Progenitor cell of endocrine pancreas (in vitro differentiated cells): Measurements from ENCODE around the gene CHL1. TPM values are rescaled to one million over a fixed set of nuclear protein-coding genes. Genes with fewer than 3 reads are reported as not detected.

Experiments
- DNase-seq: peaks from one replicate; pipeline ENCODE4 v3.0.0; 2021; ENCODE audit warnings: low spot score; ENCODE audit not compliant: unreplicated experiment
- H3K27ac Mint-ChIP-seq: 2 replicates; pipeline ENCODE4 v1.8.0; 2021; ENCODE audit warnings: mild to moderate bottlenecking, moderate library complexity, mixed read lengths
- H3K27me3 Mint-ChIP-seq: 2 replicates; pipeline ENCODE4 v1.8.0; 2021; ENCODE audit warnings: mixed read lengths
- H3K36me3 Mint-ChIP-seq: 2 replicates; pipeline ENCODE4 v1.8.0; 2022; ENCODE audit warnings: mixed read lengths; ENCODE audit not compliant: insufficient read depth
- H3K4me1 Mint-ChIP-seq: 2 replicates; pipeline ENCODE4 v1.8.0; 2021; ENCODE audit warnings: low read depth, mixed read lengths
- H3K4me3 Mint-ChIP-seq: 2 replicates; pipeline ENCODE4 v1.8.0; 2021; ENCODE audit warnings: low read depth, mild to moderate bottlenecking, moderate library complexity, mixed read lengths
- H3K9me3 Mint-ChIP-seq: 2 replicates; pipeline ENCODE4 v1.8.0; 2021; ENCODE audit warnings: low read depth, mixed read lengths
- total RNA-seq: library from RNA; stranded (reverse); gene quantifications from 2 replicates; pipeline ENCODE4 v1.2.1, GENCODE V29; 2021
- TF ChIP-seq, protein P1 (sequence below): fragments of 200-600 bp; sonication (generic); IDR thresholded peaks from one replicate; pipeline ENCODE4 v1.5.0; 2021; ENCODE audit warnings: antibody characterized with exemption, mild to moderate bottlenecking; ENCODE audit not compliant: unreplicated experiment

The CHL1 gene
- total RNA-seq, 1 donor from 2014 or later = 24.7 TPM

DNA sequence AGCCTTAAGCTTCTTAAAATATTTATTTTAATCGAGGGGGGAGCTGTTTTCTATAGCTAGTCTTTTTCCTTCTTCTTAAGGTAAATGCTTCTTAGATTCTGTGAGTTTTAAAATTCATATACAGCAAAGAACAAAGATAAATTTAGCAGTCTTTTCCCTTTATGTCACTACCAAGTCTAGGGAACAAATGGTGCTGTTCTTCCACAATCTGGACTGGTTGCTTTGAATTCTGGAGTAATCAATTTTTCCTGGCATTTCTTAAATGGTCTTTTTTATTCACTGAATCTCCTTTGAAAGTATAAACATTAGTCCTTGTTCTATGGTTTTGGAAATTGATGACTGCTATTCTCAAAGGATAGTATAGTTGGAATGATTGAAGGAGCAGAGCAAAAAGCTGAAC lies 82.8 kb downstream of the CHL1 start:
- TF ChIP-seq, protein P1, sequence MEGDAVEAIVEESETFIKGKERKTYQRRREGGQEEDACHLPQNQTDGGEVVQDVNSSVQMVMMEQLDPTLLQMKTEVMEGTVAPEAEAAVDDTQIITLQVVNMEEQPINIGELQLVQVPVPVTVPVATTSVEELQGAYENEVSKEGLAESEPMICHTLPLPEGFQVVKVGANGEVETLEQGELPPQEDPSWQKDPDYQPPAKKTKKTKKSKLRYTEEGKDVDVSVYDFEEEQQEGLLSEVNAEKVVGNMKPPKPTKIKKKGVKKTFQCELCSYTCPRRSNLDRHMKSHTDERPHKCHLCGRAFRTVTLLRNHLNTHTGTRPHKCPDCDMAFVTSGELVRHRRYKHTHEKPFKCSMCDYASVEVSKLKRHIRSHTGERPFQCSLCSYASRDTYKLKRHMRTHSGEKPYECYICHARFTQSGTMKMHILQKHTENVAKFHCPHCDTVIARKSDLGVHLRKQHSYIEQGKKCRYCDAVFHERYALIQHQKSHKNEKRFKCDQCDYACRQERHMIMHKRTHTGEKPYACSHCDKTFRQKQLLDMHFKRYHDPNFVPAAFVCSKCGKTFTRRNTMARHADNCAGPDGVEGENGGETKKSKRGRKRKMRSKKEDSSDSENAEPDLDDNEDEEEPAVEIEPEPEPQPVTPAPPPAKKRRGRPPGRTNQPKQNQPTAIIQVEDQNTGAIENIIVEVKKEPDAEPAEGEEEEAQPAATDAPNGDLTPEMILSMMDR = no peak
- no peak overlapping the region for H3K27ac Mint-ChIP-seq
- DNase-seq = no peak
- no peak overlapping the region for H3K4me3 Mint-ChIP-seq
- H3K27me3 Mint-ChIP-seq = no peaks in the 10 kb centered on the region
- no peaks in the 10 kb centered on the region for H3K4me1 Mint-ChIP-seq
- H3K9me3 Mint-ChIP-seq = peaks cover 3% of the 10 kb centered on the region
- peaks cover 2% of the 10 kb centered on the region for H3K36me3 Mint-ChIP-seq

DNA sequence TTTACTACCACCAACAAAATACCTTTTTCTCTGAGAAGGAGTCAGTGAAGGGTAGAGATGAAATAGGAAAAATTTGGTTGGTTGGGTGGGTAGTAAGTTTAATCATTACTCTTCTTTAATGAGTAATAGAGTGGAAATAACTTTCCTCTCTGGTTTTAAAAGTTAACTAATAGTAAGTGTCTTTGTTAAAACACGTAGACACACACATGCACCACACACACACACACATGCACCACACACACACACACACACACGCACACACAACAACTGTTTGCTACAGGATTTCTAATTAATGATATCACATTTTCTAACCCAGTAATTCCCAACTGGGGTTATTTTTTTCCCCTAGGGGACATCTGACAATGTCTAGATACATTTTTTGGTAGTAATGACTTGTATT lies 84.1 kb downstream of the CHL1 start:
- TF ChIP-seq, protein P1 = no peak

DNA sequence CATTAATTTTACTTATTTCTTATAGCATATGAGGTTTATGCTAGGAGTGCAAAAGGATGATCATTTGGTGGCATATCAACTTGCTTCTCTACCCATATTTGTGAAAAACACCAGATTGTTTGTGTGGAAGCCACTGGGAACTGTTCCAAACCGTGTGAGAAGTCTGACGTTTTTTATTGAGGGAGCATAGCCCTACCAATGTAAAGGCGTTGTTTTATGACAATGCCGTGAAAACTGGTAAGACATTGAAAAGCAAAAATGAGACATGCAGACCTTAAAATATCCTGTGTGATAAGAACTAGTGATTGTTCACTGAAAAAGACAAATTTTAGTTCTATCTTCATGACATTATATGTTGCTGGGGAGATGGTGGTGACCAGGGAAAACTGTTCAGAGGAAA lies 87.8 kb downstream of the CHL1 start:
- Mint-ChIP-seq H3K4me1 (no peaks in the 10 kb centered on the region), H3K4me3 (no peak overlapping the region), H3K36me3 (peaks cover 2% of the 10 kb centered on the region), H3K27me3 (no peaks in the 10 kb centered on the region), H3K27ac (no peak overlapping the region), H3K9me3 (peaks cover 3% of the 10 kb centered on the region)
- TF ChIP-seq, protein P1 = no peak
- DNase-seq = no peak

More for the DNA sequence above, 84.1 kb downstream of the CHL1 start:
- H3K27me3 Mint-ChIP-seq = no peaks in the 10 kb centered on the region
- H3K27ac Mint-ChIP-seq = no peak overlapping the region
- no peak overlapping the region for H3K4me3 Mint-ChIP-seq
- no peak for DNase-seq
- no peaks in the 10 kb centered on the region for H3K4me1 Mint-ChIP-seq
- peaks cover 2% of the 10 kb centered on the region for H3K36me3 Mint-ChIP-seq
- H3K9me3 Mint-ChIP-seq = peaks cover 3% of the 10 kb centered on the region

DNA sequence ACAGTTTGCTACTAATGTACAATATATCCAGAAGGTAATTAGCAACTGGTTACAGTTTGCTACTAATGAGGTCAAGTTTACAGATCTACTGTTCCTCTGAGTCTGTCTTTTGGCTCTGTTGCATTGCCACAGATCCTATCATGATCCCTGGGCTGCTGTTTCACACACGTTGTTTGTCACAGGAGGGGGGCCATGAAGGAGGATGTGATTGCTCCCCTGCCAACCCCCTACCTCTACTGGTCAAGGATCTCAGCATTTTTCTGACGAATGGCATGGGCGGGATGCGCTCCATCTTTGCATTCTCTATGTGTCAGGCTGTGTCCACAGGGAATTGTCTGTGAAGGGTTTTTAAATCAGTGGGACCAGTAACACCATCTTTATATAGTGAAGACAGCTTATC lies 91.9 kb downstream of the CHL1 start:
- H3K27me3 Mint-ChIP-seq = no peaks in the 10 kb centered on the region
- H3K9me3 Mint-ChIP-seq = no peaks in the 10 kb centered on the region
- H3K4me3 Mint-ChIP-seq = no peak overlapping the region
- H3K4me1 Mint-ChIP-seq = no peaks in the 10 kb centered on the region
- no peak overlapping the region for H3K27ac Mint-ChIP-seq
- H3K36me3 Mint-ChIP-seq = no peaks in the 10 kb centered on the region
- TF ChIP-seq, protein P1 = no peak
- DNase-seq = no peak

DNA sequence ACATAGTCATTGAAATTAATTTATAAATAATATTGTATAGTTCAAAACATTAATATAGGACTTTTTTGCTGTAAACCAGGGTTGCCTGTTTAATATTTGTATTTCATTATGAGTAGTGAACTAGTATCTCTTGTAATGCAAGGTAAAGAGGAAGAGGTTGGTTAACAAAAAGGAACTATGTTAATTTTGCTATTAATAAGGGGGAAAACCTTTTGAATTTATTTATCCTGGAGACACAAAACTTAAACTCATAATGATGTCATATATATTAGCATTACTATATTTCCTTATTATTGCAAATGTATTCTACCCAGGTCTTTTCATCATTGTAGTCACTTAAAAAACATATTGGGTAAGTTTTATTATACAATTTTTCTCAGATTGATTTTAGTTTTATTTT lies 94.5 kb downstream of the CHL1 start:
- H3K4me3 Mint-ChIP-seq = no peak overlapping the region

More for the DNA sequence above, 94.5 kb downstream of the CHL1 start:
- no peaks in the 10 kb centered on the region for H3K9me3 Mint-ChIP-seq
- H3K36me3 Mint-ChIP-seq = no peaks in the 10 kb centered on the region
- H3K4me1 Mint-ChIP-seq = peaks cover 6% of the 10 kb centered on the region
- H3K27me3 Mint-ChIP-seq = no peaks in the 10 kb centered on the region
- H3K27ac Mint-ChIP-seq = no peak overlapping the region
- DNase-seq = no peak
- TF ChIP-seq, protein P1 = no peak
